GM21390 (cell line): ENCODE results near the gene NUMA1.

Source experiments
- ATAC-seq: cut with Tn5 transposase; IDR thresholded peaks from one replicate; pipeline ENCODE4 v1.9.1; 2021; ENCODE audit not compliant: unreplicated experiment

The NUMA1 gene

GRCh38 chr11:72015511-72016061 is 64.8 kb downstream of the NUMA1 start:
- no peak for ATAC-seq

- no peak for ATAC-seq
These were observed 65.5 kb downstream of the NUMA1 start for GRCh38 chr11:72014761-72015320.

GRCh38 chr11:72013765-72014711 is 66.3 kb downstream of the NUMA1 start:
- no peak for ATAC-seq

- no peak for ATAC-seq
These were observed 67.2 kb downstream of the NUMA1 start for GRCh38 chr11:72012897-72013721.

GRCh38 chr11:72012091-72012630 is 68.2 kb downstream of the NUMA1 start:
- no peak for ATAC-seq

- no peak for ATAC-seq
These were observed 69.7 kb downstream of the NUMA1 start for GRCh38 chr11:72010529-72011233.

- ATAC-seq, result no peak
These were observed 71.2 kb downstream of the NUMA1 start for GRCh38 chr11:72009156-72009555.

- ATAC-seq, result no peak
These were observed 71.6 kb downstream of the NUMA1 start for GRCh38 chr11:72008728-72009127.

- ATAC-seq, result no peak
These were observed 72.8 kb downstream of the NUMA1 start for GRCh38 chr11:72007587-72007986.

- no peak for ATAC-seq
These were observed 73.3 kb downstream of the NUMA1 start for GRCh38 chr11:72007089-72007476.

- ATAC-seq, result no peak
These were observed 73.8 kb downstream of the NUMA1 start for GRCh38 chr11:72006309-72007088.

GRCh38 chr11:72005347-72006260 is 74.7 kb downstream of the NUMA1 start:
- ATAC-seq, result no peak

- no peak for ATAC-seq
These were observed 75.6 kb downstream of the NUMA1 start for GRCh38 chr11:72004515-72005346.

- ATAC-seq, result no peak
These were observed 76.6 kb downstream of the NUMA1 start for GRCh38 chr11:72003776-72004171.

GRCh38 chr11:72002841-72003775 is 77.2 kb downstream of the NUMA1 start:
- no peak for ATAC-seq

GRCh38 chr11:72001834-72002591 is 78.3 kb downstream of the NUMA1 start:
- ATAC-seq, result no peak
